Measurements from ENCODE around the gene ABCF3.

The ABCF3 gene

GRCh38 chr3:184231671-184232070 is 45.7 kb downstream of the ABCF3 start:
- Histone ChIP-seq H3K27ac (ENCODE audit: low read depth, low read length) (no peak overlapping the region), H3K36me3 (ENCODE audit: control insufficient read depth, insufficient read depth, low read length) (no peaks in the 10 kb centered on the region), H3K4me3 (ENCODE audit: low read length) (no peak overlapping the region), H3K9ac (ENCODE audit: low read length) (no peak overlapping the region), H3K27me3 (ENCODE audit: control insufficient read depth, insufficient read depth, low read length) (peaks cover 18% of the 10 kb centered on the region), H3K4me1 (ENCODE audit: control insufficient read depth, insufficient read depth, low read length) (no peaks in the 10 kb centered on the region)

GRCh38 chr3:184233127-184233843 is 47.3 kb downstream of the ABCF3 start:
- no peaks in the 10 kb centered on the region for H3K4me1 ChIP-seq (ENCODE audit: control insufficient read depth, insufficient read depth, low read length)
- H3K27ac ChIP-seq (ENCODE audit: low read depth, low read length), result no peak overlapping the region
- peaks cover 12% of the 10 kb centered on the region for H3K27me3 ChIP-seq (ENCODE audit: control insufficient read depth, insufficient read depth, low read length)

GRCh38 chr3:184234224-184234623 is 48.2 kb downstream of the ABCF3 start:
- H3K36me3 ChIP-seq (ENCODE audit: control insufficient read depth, insufficient read depth, low read length), result no peaks in the 10 kb centered on the region
- no peak overlapping the region for H3K9ac ChIP-seq (ENCODE audit: low read length)
- no peak overlapping the region for H3K27ac ChIP-seq (ENCODE audit: low read depth, low read length)
- H3K4me1 ChIP-seq (ENCODE audit: control insufficient read depth, insufficient read depth, low read length), result no peaks in the 10 kb centered on the region
- H3K27me3 ChIP-seq (ENCODE audit: control insufficient read depth, insufficient read depth, low read length), result peaks cover 12% of the 10 kb centered on the region
- no peak overlapping the region for H3K4me3 ChIP-seq (ENCODE audit: low read length)

More at GRCh38 chr3:184233127-184233843, 47.3 kb downstream of the ABCF3 start:
- Histone ChIP-seq H3K4me3 (ENCODE audit: low read length) (no peak overlapping the region), H3K36me3 (ENCODE audit: control insufficient read depth, insufficient read depth, low read length) (no peaks in the 10 kb centered on the region), H3K9ac (ENCODE audit: low read length) (no peak overlapping the region)

- H3K9ac ChIP-seq (ENCODE audit: low read length), result no peak overlapping the region
- H3K4me1 ChIP-seq (ENCODE audit: control insufficient read depth, insufficient read depth, low read length), result no peaks in the 10 kb centered on the region
- H3K36me3 ChIP-seq (ENCODE audit: control insufficient read depth, insufficient read depth, low read length), result no peaks in the 10 kb centered on the region
- H3K4me3 ChIP-seq (ENCODE audit: low read length), result no peak overlapping the region
- H3K27me3 ChIP-seq (ENCODE audit: control insufficient read depth, insufficient read depth, low read length), result peaks cover 7% of the 10 kb centered on the region
- H3K27ac ChIP-seq (ENCODE audit: low read depth, low read length), result no peak overlapping the region
Measured at GRCh38 chr3:184234671-184235380, 48.8 kb downstream of the ABCF3 start.

- Histone ChIP-seq H3K36me3 (ENCODE audit: control insufficient read depth, insufficient read depth, low read length) (no peaks in the 10 kb centered on the region), H3K27me3 (ENCODE audit: control insufficient read depth, insufficient read depth, low read length) (peaks cover 7% of the 10 kb centered on the region), H3K4me3 (ENCODE audit: low read length) (no peak overlapping the region), H3K4me1 (ENCODE audit: control insufficient read depth, insufficient read depth, low read length) (no peaks in the 10 kb centered on the region), H3K9ac (ENCODE audit: low read length) (no peak overlapping the region), H3K27ac (ENCODE audit: low read depth, low read length) (no peak overlapping the region)
Measured at GRCh38 chr3:184235381-184236032, 49.5 kb downstream of the ABCF3 start.

GRCh38 chr3:184236033-184236410 is 50.0 kb downstream of the ABCF3 start:
- H3K9ac ChIP-seq (ENCODE audit: low read length), result no peak overlapping the region
- no peak overlapping the region for H3K4me3 ChIP-seq (ENCODE audit: low read length)
- no peaks in the 10 kb centered on the region for H3K36me3 ChIP-seq (ENCODE audit: control insufficient read depth, insufficient read depth, low read length)
- no peaks in the 10 kb centered on the region for H3K4me1 ChIP-seq (ENCODE audit: control insufficient read depth, insufficient read depth, low read length)
- peaks cover 6% of the 10 kb centered on the region for H3K27me3 ChIP-seq (ENCODE audit: control insufficient read depth, insufficient read depth, low read length)
- no peak overlapping the region for H3K27ac ChIP-seq (ENCODE audit: low read depth, low read length)

- no peak overlapping the region for H3K4me3 ChIP-seq (ENCODE audit: low read length)
- no peaks in the 10 kb centered on the region for H3K4me1 ChIP-seq (ENCODE audit: control insufficient read depth, insufficient read depth, low read length)
- no peaks in the 10 kb centered on the region for H3K27me3 ChIP-seq (ENCODE audit: control insufficient read depth, insufficient read depth, low read length)
- H3K9ac ChIP-seq (ENCODE audit: low read length), result no peak overlapping the region
- H3K27ac ChIP-seq (ENCODE audit: low read depth, low read length), result no peak overlapping the region
- H3K36me3 ChIP-seq (ENCODE audit: control insufficient read depth, insufficient read depth, low read length), result no peaks in the 10 kb centered on the region
Measured at GRCh38 chr3:184236636-184237035, 50.6 kb downstream of the ABCF3 start.

GRCh38 chr3:184237211-184237610 is 51.2 kb downstream of the ABCF3 start:
- Histone ChIP-seq H3K4me3 (ENCODE audit: low read length) (no peak overlapping the region), H3K9ac (ENCODE audit: low read length) (no peak overlapping the region), H3K36me3 (ENCODE audit: control insufficient read depth, insufficient read depth, low read length) (peaks cover 3% of the 10 kb centered on the region), H3K27ac (ENCODE audit: low read depth, low read length) (no peak overlapping the region), H3K27me3 (ENCODE audit: control insufficient read depth, insufficient read depth, low read length) (no peaks in the 10 kb centered on the region), H3K4me1 (ENCODE audit: control insufficient read depth, insufficient read depth, low read length) (no peaks in the 10 kb centered on the region)

- no peak overlapping the region for H3K27ac ChIP-seq (ENCODE audit: low read depth, low read length)
- no peaks in the 10 kb centered on the region for H3K27me3 ChIP-seq (ENCODE audit: control insufficient read depth, insufficient read depth, low read length)
- H3K4me3 ChIP-seq (ENCODE audit: low read length), result no peak overlapping the region
- peaks cover 9% of the 10 kb centered on the region for H3K36me3 ChIP-seq (ENCODE audit: control insufficient read depth, insufficient read depth, low read length)
- H3K9ac ChIP-seq (ENCODE audit: low read length), result no peak overlapping the region
- H3K4me1 ChIP-seq (ENCODE audit: control insufficient read depth, insufficient read depth, low read length), result no peaks in the 10 kb centered on the region
Measured at GRCh38 chr3:184237807-184238206, 51.8 kb downstream of the ABCF3 start.

GRCh38 chr3:184238246-184238818 is 52.3 kb downstream of the ABCF3 start:
- Histone ChIP-seq H3K27ac (ENCODE audit: low read depth, low read length) (no peak overlapping the region), H3K4me1 (ENCODE audit: control insufficient read depth, insufficient read depth, low read length) (no peaks in the 10 kb centered on the region), H3K27me3 (ENCODE audit: control insufficient read depth, insufficient read depth, low read length) (no peaks in the 10 kb centered on the region), H3K4me3 (ENCODE audit: low read length) (no peak overlapping the region), H3K36me3 (ENCODE audit: control insufficient read depth, insufficient read depth, low read length) (peaks cover 10% of the 10 kb centered on the region), H3K9ac (ENCODE audit: low read length) (no peak overlapping the region)

- H3K4me1 ChIP-seq (ENCODE audit: control insufficient read depth, insufficient read depth, low read length), result no peaks in the 10 kb centered on the region
- H3K9ac ChIP-seq (ENCODE audit: low read length), result no peak overlapping the region
- H3K27me3 ChIP-seq (ENCODE audit: control insufficient read depth, insufficient read depth, low read length), result no peaks in the 10 kb centered on the region
- no peak overlapping the region for H3K4me3 ChIP-seq (ENCODE audit: low read length)
- H3K36me3 ChIP-seq (ENCODE audit: control insufficient read depth, insufficient read depth, low read length), result peaks cover 14% of the 10 kb centered on the region
- H3K27ac ChIP-seq (ENCODE audit: low read depth, low read length), result no peak overlapping the region
Measured at GRCh38 chr3:184239221-184239620, 53.2 kb downstream of the ABCF3 start.

GRCh38 chr3:184239708-184240107 is 53.7 kb downstream of the ABCF3 start:
- Histone ChIP-seq H3K4me1 (ENCODE audit: control insufficient read depth, insufficient read depth, low read length) (no peaks in the 10 kb centered on the region), H3K36me3 (ENCODE audit: control insufficient read depth, insufficient read depth, low read length) (peaks cover 18% of the 10 kb centered on the region), H3K4me3 (ENCODE audit: low read length) (no peak overlapping the region), H3K9ac (ENCODE audit: low read length) (no peak overlapping the region), H3K27ac (ENCODE audit: low read depth, low read length) (no peak overlapping the region), H3K27me3 (ENCODE audit: control insufficient read depth, insufficient read depth, low read length) (no peaks in the 10 kb centered on the region)
